ENCODE results near the gene MFSD6.
"Not testable (repeated sequence)": the region's sequence is repeated elsewhere in the genome, so short reads cannot be mapped to it uniquely, and the experiment has no call there.

Gene MFSD6

GRCh38 chr2:190468354-190468753 is 60.2 kb downstream of the MFSD6 start:
- DNase-seq, result not testable (repeated sequence)

- peak; percentile 89 for DNase-seq
Measured at GRCh38 chr2:190468814-190469569, 60.8 kb downstream of the MFSD6 start.

- DNase-seq, result peak; percentile 58
Measured at GRCh38 chr2:190469771-190470170, 61.6 kb downstream of the MFSD6 start.

DNA sequence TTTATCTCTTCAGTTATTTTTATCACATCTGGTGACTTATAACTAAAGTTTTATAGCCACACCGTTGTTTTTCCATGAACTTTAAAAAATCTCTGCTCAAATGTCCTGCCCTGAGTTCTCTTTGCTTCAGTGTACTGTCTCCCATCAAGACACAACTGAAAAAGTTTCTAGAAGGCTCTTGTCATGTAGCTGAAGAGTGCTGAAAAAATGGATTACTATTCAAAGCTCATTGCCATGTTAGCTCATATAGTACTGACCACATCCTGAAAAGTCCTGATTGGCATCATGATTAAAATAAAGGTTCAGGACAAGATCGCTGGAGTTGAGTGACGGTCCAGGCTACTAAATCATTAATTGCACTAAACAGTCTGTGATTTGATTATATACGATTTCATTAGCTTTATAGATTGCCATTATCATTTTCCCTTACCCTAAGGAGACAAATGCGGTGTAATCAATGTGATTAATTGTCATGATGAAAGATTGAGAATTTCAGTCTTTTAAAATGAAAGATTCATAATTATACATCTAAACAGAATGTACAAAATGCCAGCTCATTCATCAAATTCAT is 62.2 kb downstream of the MFSD6 start:
- no peak for DNase-seq

DNA sequence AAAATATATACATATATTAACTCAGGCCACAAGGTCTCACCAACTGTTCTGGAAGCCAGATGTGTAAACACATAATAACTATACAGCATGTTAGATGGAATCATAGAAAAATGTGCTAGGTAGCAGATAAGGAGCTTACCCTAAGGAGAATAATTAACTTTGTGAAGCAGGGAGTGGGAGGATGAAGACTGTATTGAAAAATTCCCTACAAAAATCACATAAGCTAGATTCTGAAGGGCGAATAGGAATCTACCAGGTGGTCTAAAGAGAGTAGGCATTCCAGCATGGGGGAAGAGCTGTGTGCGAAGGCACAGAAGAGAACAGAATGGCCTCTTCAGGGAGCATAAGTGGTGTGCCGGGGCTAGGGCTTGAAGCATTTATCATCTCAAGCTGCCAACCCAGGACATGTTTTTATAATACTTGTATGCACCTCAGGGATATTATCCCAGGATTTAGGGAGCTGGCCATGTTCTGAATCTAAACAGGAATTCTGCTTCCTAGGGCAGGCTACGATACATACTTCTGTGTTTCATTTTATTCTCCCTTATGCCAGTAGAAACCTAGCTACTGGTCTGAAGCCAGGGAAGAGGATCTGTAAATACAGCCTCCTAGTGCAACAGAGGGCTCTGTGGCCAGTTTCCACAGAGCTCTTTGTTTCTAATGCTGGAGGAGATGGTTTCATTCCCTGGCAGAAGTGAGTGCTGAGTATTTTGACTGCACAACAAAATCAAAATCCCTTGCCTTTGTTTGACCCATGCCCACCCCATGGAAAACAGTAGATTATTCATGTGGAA is 69.7 kb downstream of the MFSD6 start:
- no peak for DNase-seq

DNA sequence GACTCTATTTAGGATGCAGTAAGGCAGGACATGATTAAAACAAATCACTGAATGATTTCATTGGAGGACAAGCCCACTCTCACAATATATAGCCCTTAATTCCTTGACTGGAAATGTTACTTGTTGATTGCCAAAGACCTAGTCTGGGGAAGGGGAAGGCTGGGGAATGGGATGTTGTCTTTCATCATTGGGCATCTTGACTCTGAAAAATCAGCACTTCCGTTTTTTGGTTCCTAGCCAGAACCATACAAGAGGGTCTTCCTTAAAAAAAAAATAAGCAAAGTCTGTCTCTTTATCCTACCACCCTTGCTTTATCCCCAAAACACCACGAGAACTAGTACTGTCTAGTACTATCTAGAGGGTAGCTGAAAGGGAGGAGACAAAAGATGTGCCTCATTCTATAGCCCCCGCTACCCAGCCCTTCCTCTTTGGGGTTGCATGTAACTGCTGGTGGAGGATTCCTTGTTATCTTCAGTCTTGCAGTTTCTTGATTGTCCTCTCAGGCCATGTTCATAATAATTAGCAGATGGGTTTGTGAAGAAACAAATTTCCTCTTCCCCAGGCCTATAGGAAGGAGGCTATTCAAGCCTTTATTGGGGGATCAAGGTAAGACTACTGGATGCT is 70.5 kb downstream of the MFSD6 start:
- no peak for DNase-seq

- no peak for DNase-seq
Measured at GRCh38 chr2:190481339-190481738, 73.2 kb downstream of the MFSD6 start.

- DNase-seq, result no peak
Measured at GRCh38 chr2:190482451-190482850, 74.3 kb downstream of the MFSD6 start.

- no peak for DNase-seq
Measured at GRCh38 chr2:190486037-190486623, 78.0 kb downstream of the MFSD6 start.

GRCh38 chr2:190488516-190489233 is 80.5 kb downstream of the MFSD6 start:
- DNase-seq, result no peak

DNA sequence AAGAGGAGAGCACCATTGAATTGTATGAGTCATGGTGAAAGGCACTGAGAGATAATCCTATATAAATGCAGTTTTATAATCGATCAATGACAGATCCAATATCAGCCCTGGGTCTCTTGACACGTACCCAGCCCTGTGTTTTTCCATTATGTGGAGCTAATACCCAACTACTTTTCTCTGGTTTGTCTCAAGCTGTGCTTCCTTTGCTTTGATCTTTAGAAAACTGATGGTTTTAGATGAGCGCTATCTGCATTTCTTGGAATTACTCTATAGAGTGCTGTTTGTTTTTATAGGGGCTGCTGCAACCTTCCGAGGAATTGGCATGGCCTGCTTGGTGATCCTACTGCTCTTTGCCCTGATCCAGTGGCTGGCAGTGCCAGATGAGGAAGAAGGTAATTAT is 81.3 kb downstream of the MFSD6 start:
- DNase-seq, result no peak

DNA sequence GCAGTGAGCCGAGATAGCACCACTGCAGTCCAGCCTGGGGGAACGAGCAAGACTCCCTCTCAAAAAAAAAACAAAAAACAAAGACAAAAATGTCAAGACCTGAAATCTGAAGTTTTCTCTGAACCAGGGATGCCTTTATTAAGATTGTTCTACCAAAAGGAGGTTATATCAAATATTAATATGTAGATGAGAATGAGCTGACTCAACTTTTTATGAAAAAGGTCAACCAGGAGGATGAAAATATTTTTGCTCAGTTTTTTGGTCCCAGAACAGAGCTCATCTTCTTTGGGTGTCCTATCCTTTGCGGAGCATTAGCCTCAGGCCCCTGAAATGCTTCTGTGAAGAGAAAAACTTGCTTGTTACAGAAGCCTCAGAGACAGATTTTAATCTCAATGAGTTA is 82.3 kb downstream of the MFSD6 start:
- no peak for DNase-seq

DNA sequence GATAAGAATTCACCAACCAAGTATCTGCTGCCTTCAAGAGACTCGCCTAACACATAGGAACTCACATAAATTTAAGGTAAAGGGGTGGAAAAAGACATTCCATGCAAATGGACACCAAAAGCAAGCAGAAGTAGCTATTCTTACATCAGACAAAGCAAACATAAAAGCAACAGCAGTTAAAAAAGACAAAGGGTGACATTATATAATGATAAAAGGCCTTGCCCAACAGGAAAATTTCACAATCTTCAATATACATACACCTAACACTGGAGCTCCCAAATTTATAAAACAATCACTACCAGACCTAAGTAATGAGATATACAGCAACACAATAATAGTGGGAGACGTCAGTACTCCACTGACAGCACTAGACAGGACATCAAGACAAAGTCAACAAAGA is 84.9 kb downstream of the MFSD6 start:
- DNase-seq, result no peak

GRCh38 chr2:190494600-190495227 is 86.6 kb downstream of the MFSD6 start:
- DNase-seq, result not testable (repeated sequence)

- no peak for DNase-seq
Measured at GRCh38 chr2:190497428-190497827, 89.3 kb downstream of the MFSD6 start.

DNA sequence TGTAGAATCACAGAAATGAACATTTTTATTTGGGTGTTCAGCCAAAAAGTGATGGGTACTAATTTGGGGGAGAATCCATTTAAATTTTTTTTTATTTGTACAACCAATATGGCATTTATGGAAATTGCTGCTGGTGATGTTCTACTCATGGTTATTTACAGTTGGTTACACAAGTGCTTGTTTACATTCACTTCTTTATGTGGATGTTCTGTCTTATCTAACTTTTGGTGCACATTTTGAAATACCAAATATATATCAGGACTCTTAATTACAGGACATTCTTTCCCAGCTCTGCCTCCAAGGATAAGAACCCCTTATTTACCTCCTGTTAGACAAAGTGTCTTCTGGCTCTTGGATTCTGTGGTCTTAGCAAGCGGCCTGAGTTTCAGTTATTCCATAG is 91.1 kb downstream of the MFSD6 start:
- DNase-seq, result no peak

- DNase-seq, result no peak
Measured at GRCh38 chr2:190500054-190500502, 91.9 kb downstream of the MFSD6 start.

DNA sequence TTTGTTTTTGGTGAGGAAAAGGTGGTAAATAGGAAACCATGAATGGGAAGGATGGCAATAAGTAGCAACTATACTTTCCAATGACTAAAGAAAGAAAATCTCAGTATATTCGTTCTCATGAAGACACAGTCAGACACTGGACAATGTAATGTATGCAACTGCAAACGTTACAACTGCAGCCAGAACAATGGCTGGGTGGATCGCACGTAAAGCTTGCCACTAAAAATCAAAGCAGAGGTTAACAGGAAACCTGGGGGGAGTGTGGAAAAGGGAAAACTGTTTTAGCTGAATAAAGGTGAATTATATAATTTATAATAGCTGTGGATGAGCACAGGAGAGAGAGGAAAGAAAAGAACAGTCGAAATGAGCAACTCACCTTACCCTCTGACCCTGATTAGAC is 93.1 kb downstream of the MFSD6 start:
- DNase-seq, result no peak

GRCh38 chr2:190501702-190502407 is 93.7 kb downstream of the MFSD6 start:
- no peak for DNase-seq

GRCh38 chr2:190503088-190503487 is 94.9 kb downstream of the MFSD6 start:
- no peak for DNase-seq

DNA sequence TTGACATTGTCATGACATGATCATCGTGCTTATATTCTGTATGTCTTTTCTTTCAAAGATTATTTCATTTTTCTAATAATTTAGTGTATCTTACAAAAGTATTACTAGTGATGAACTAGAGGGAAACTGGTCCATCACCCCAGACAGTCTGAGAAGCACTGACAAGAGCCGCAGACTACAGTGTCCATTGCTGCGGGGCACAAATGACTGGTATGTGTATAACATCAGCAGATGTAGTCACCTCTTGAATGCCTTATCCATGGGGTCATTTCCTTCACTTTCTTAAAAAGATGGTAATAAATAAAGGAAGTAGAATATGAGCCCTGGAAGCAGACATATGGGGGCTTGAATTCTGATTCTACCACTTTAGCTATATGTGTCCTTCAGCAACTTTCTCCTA is 96.8 kb downstream of the MFSD6 start:
- DNase-seq, result no peak

Data from right forelimb (tissue), 1 donor.